Measurements from ENCODE around the gene PKMYT1. TPM values are rescaled to one million over a fixed set of nuclear protein-coding genes. Genes with fewer than 3 reads are reported as not detected.

Gene PKMYT1
- total and polyA plus RNA-seq, 5 donors: 1.1 to 2.1 (median 2.1) TPM; not detected in 2

GRCh38 chr16:2981177-2981898, 1.1 kb upstream of the PKMYT1 start:
- intact Hi-C loops (cut with DNase I): no loop called here
- H3K27me3 ChIP-seq (ENCODE audit: control insufficient read depth, insufficient read depth): no peaks in the 10 kb centered on the region
- ATAC-seq (no peak), DNase-seq (peak in 2 of 3 donors; percentile 46 to 56)
- H3K27ac ChIP-seq (ENCODE audit: low read length): no peak overlapping the region
- WGBS: 44% methylated on average over 33 of the region's 33 CpGs
- H3K4me3 ChIP-seq (ENCODE audit: low read length): no peak overlapping the region
- H3K4me1 ChIP-seq (ENCODE audit: control insufficient read depth, insufficient read depth, low read length): no peaks in the 10 kb centered on the region
- no peaks in the 10 kb centered on the region for H3K9me3 ChIP-seq (ENCODE audit: control insufficient read depth, low read length)

- DNase-seq (peak in 1 of 3 donors; percentile 75), ATAC-seq (no peak)
- intact Hi-C loops (cut with DNase I): no loop called here
- H3K27me3 ChIP-seq (ENCODE audit: control insufficient read depth, insufficient read depth): no peaks in the 10 kb centered on the region
- no peaks in the 10 kb centered on the region for H3K9me3 ChIP-seq (ENCODE audit: control insufficient read depth, low read length)
- WGBS: 7% methylated on average over 43 of the region's 43 CpGs
- no peak overlapping the region for H3K27ac ChIP-seq (ENCODE audit: low read length)
- peak overlapping the region; percentile 73 for H3K4me3 ChIP-seq (ENCODE audit: low read length)
- no peaks in the 10 kb centered on the region for H3K4me1 ChIP-seq (ENCODE audit: control insufficient read depth, insufficient read depth, low read length)
Observed at GRCh38 chr16:2979669-2980226, 498 bp downstream of the PKMYT1 start.

GRCh38 chr16:2977440-2977839, 2.8 kb downstream of the PKMYT1 start:
- no peaks in the 10 kb centered on the region for H3K27me3 ChIP-seq (ENCODE audit: control insufficient read depth, insufficient read depth)

GRCh38 chr16:2976673-2977072, 3.6 kb downstream of the PKMYT1 start:
- Histone ChIP-seq H3K27ac (ENCODE audit: low read length) (no peak overlapping the region), H3K4me3 (ENCODE audit: low read length) (no peak overlapping the region), H3K27me3 (ENCODE audit: control insufficient read depth, insufficient read depth) (no peaks in the 10 kb centered on the region), H3K9me3 (ENCODE audit: control insufficient read depth, low read length) (no peaks in the 10 kb centered on the region), H3K4me1 (ENCODE audit: control insufficient read depth, insufficient read depth, low read length) (no peaks in the 10 kb centered on the region)
- ATAC-seq: no peak
- intact Hi-C loops (cut with DNase I): no loop called here
- WGBS: 91% methylated on average over 15 of the region's 15 CpGs
- peak in 1 of 3 donors; percentile 57 for DNase-seq

More at GRCh38 chr16:2977440-2977839, 2.8 kb downstream of the PKMYT1 start:
- H3K27ac ChIP-seq (ENCODE audit: low read length): no peak overlapping the region
- ATAC-seq (no peak), DNase-seq (no peak)
- no peaks in the 10 kb centered on the region for H3K9me3 ChIP-seq (ENCODE audit: control insufficient read depth, low read length)
- no peaks in the 10 kb centered on the region for H3K4me1 ChIP-seq (ENCODE audit: control insufficient read depth, insufficient read depth, low read length)
- no peak overlapping the region for H3K4me3 ChIP-seq (ENCODE audit: low read length)
- intact Hi-C loops (cut with DNase I): no loop called here
- 86% methylated on average over 6 of the region's 6 CpGs for WGBS

- Histone ChIP-seq H3K27ac (ENCODE audit: low read length) (no peak overlapping the region), H3K27me3 (ENCODE audit: control insufficient read depth, insufficient read depth) (no peaks in the 10 kb centered on the region), H3K4me3 (ENCODE audit: low read length) (no peak overlapping the region), H3K9me3 (ENCODE audit: control insufficient read depth, low read length) (no peaks in the 10 kb centered on the region), H3K4me1 (ENCODE audit: control insufficient read depth, insufficient read depth, low read length) (no peaks in the 10 kb centered on the region)
- ATAC-seq: no peak
- DNase-seq: no peak
- intact Hi-C loops (cut with DNase I): no loop called here
- 94% methylated on average over 7 of the region's 7 CpGs for WGBS
Observed at GRCh38 chr16:2976201-2976600, 4.0 kb downstream of the PKMYT1 start.

GRCh38 chr16:2975161-2975795, 5.0 kb downstream of the PKMYT1 start:
- H3K27ac ChIP-seq (ENCODE audit: low read length): no peak overlapping the region
- H3K4me3 ChIP-seq (ENCODE audit: low read length): no peak overlapping the region
- no peaks in the 10 kb centered on the region for H3K9me3 ChIP-seq (ENCODE audit: control insufficient read depth, low read length)
- DNase-seq: peak in 2 of 3 donors; percentile 48 to 52
- H3K4me1 ChIP-seq (ENCODE audit: control insufficient read depth, insufficient read depth, low read length): no peaks in the 10 kb centered on the region
- H3K27me3 ChIP-seq (ENCODE audit: control insufficient read depth, insufficient read depth): no peaks in the 10 kb centered on the region
- ATAC-seq: no peak
- 93% methylated on average over 28 of the region's 28 CpGs for WGBS
- intact Hi-C loops (cut with DNase I): no loop called here

- 93% methylated on average over 15 of the region's 15 CpGs for WGBS
- Histone ChIP-seq H3K27me3 (ENCODE audit: control insufficient read depth, insufficient read depth) (no peaks in the 10 kb centered on the region), H3K27ac (ENCODE audit: low read length) (no peak overlapping the region), H3K4me3 (ENCODE audit: low read length) (no peak overlapping the region), H3K9me3 (ENCODE audit: control insufficient read depth, low read length) (no peaks in the 10 kb centered on the region), H3K4me1 (ENCODE audit: control insufficient read depth, insufficient read depth, low read length) (no peaks in the 10 kb centered on the region)
- ATAC-seq: no peak
- DNase-seq: peak in 1 of 3 donors; percentile 37
- intact Hi-C loops (cut with DNase I): no loop called here
Observed at GRCh38 chr16:2974319-2975056, 5.8 kb downstream of the PKMYT1 start.

- no peaks in the 10 kb centered on the region for H3K9me3 ChIP-seq (ENCODE audit: control insufficient read depth, low read length)
- peaks cover 2% of the 10 kb centered on the region for H3K4me1 ChIP-seq (ENCODE audit: control insufficient read depth, insufficient read depth, low read length)
- intact Hi-C loops (cut with DNase I): no loop called here
- H3K27ac ChIP-seq (ENCODE audit: low read length): no peak overlapping the region
- WGBS: 88% methylated on average over 17 of the region's 17 CpGs
- ATAC-seq (no peak), DNase-seq (no peak)
- H3K4me3 ChIP-seq (ENCODE audit: low read length): no peak overlapping the region
- no peaks in the 10 kb centered on the region for H3K27me3 ChIP-seq (ENCODE audit: control insufficient read depth, insufficient read depth)
Observed at GRCh38 chr16:2973605-2974318, 6.5 kb downstream of the PKMYT1 start.

GRCh38 chr16:2973093-2973492, 7.2 kb downstream of the PKMYT1 start:
- no peaks in the 10 kb centered on the region for H3K9me3 ChIP-seq (ENCODE audit: control insufficient read depth, low read length)
- H3K27me3 ChIP-seq (ENCODE audit: control insufficient read depth, insufficient read depth): no peaks in the 10 kb centered on the region
- no peak overlapping the region for H3K4me3 ChIP-seq (ENCODE audit: low read length)
- ATAC-seq (no peak), DNase-seq (no peak)
- 67% methylated on average over 5 of the region's 5 CpGs for WGBS
- peaks cover 4% of the 10 kb centered on the region for H3K4me1 ChIP-seq (ENCODE audit: control insufficient read depth, insufficient read depth, low read length)
- intact Hi-C loops (cut with DNase I): no loop called here
- H3K27ac ChIP-seq (ENCODE audit: low read length): no peak overlapping the region

- no peaks in the 10 kb centered on the region for H3K9me3 ChIP-seq (ENCODE audit: control insufficient read depth, low read length)
- H3K27ac ChIP-seq (ENCODE audit: low read length): no peak overlapping the region
- 73% methylated on average over 15 of the region's 15 CpGs for WGBS
- peaks cover 4% of the 10 kb centered on the region for H3K4me1 ChIP-seq (ENCODE audit: control insufficient read depth, insufficient read depth, low read length)
- ATAC-seq (no peak), DNase-seq (peak in 1 of 3 donors; percentile 48)
- H3K4me3 ChIP-seq (ENCODE audit: low read length): no peak overlapping the region
- intact Hi-C loops (cut with DNase I): no loop called here
- no peaks in the 10 kb centered on the region for H3K27me3 ChIP-seq (ENCODE audit: control insufficient read depth, insufficient read depth)
Observed at GRCh38 chr16:2971985-2972784, 8.1 kb downstream of the PKMYT1 start.

Data from right cardiac atrium (tissue), 5 donors.